K562 (cell line): ENCODE results near the gene RAB6A. TPM values are rescaled to one million over a fixed set of nuclear protein-coding genes. Genes with fewer than 3 reads are reported as not detected.

Source experiments
- CBX1 ChIP-seq: sonication (generic); IDR thresholded peaks from 2 replicates; pipeline ENCODE4 v1.6.1; 2016; ENCODE audit warnings: antibody characterized with exemption, low read depth, mild to moderate bottlenecking
- ELF2 ChIP-seq: fragments of 250-450 bp; sonication (Bioruptor Pico); IDR thresholded peaks from 2 replicates; pipeline ENCODE4 v1.5.0; 2021; ENCODE audit warnings: mild to moderate bottlenecking
- ELK3 ChIP-seq: fragments of 450-650 bp; formaldehyde crosslinking; IDR thresholded peaks from 2 replicates; pipeline ENCODE4 v1.4.0; 2020; ENCODE audit warnings: mild to moderate bottlenecking
- GABPA ChIP-seq: fragments of 200-800 bp; sonication (Bioruptor generic); conservative IDR thresholded peaks from 2 replicates; pipeline ENCODE4 v1.6.1; 2016; ENCODE audit warnings: low read depth, missing genetic modification characterization, missing compliant biosample characterization
- GATAD2A ChIP-seq: fragments of 450-650 bp; IDR thresholded peaks from 2 replicates; pipeline ENCODE4 v1.6.1; 2017
- HBP1 ChIP-seq: fragments of 450-650 bp; formaldehyde crosslinking; IDR thresholded peaks from 2 replicates; pipeline ENCODE4 v1.4.0; 2022; ENCODE audit warnings: missing genetic modification characterization
- HCFC1 ChIP-seq: IDR thresholded peaks from 2 replicates; pipeline ENCODE4 v1.6.1; 2012; ENCODE audit warnings: low read depth, low read length, improper control_type of control experiment
- ID3 ChIP-seq, 2 experiments: fragments of 250-450 bp in 1 of 2; fragments of 450-650 bp in 1 of 2; sonication (Bioruptor Pico) in 1 of 2; IDR thresholded peaks; 2 replicates each; pipeline versions ENCODE4 v1.6.1 to v1.8.0; 2016 to 2021; ENCODE audit warnings: mild to moderate bottlenecking in 2 of 2, moderate library complexity in 2 of 2, missing compliant biosample characterization in 1 of 2, missing genetic modification characterization in 1 of 2
- NCOA6 ChIP-seq: fragments of 450-650 bp; IDR thresholded peaks from 2 replicates; pipeline ENCODE4 v1.6.1; 2017; ENCODE audit warnings: mild to moderate bottlenecking
- RBM39 ChIP-seq: fragments of 200-400 bp; formaldehyde crosslinking; optimal IDR thresholded peaks from 2 replicates; pipeline ENCODE3; 2018; ENCODE audit warnings: low read depth, low read length
- SFPQ ChIP-seq: fragments of 200-400 bp; formaldehyde crosslinking; IDR thresholded peaks from 2 replicates; pipeline ENCODE4 v1.6.1; 2017; ENCODE audit warnings: mild to moderate bottlenecking, low read depth, low read length, moderate library complexity
- SUPT5H ChIP-seq: fragments of 450-650 bp; IDR thresholded peaks from 2 replicates; pipeline ENCODE4 v1.6.1; 2016
- THRAP3 ChIP-seq: fragments of 450-650 bp; IDR thresholded peaks from 2 replicates; pipeline ENCODE4 v1.6.1; 2016; ENCODE audit warnings: mild to moderate bottlenecking, inconsistent platforms, borderline replicate concordance
- THRB ChIP-seq: fragments of 450-650 bp; formaldehyde crosslinking; conservative IDR thresholded peaks from 2 replicates; pipeline ENCODE4 v1.4.0; 2022; ENCODE audit warnings: mild to moderate bottlenecking, missing genetic modification characterization
- YBX1 ChIP-seq: fragments of 450-650 bp; IDR thresholded peaks from 2 replicates; pipeline ENCODE4 v1.7.1; 2016; ENCODE audit warnings: mild to moderate bottlenecking
- ZHX1 ChIP-seq: fragments of 150-350 bp; conservative IDR thresholded peaks from 2 replicates; pipeline ENCODE4 v1.6.1; 2014; ENCODE audit warnings: low read length
- ZNF143 ChIP-seq: sonication (generic); formaldehyde crosslinking; IDR thresholded peaks from 2 replicates; pipeline ENCODE4 v1.9.0; 2022; ENCODE audit warnings: mild to moderate bottlenecking, missing genetic modification reagents
- ZNF347 ChIP-seq: fragments of 450-650 bp; formaldehyde crosslinking; IDR thresholded peaks from 2 replicates; pipeline ENCODE4 v1.4.0; 2020; ENCODE audit warnings: low read depth, mild to moderate bottlenecking, moderate library complexity
- polyA plus RNA-seq, 8 experiments: library from polyadenylated mRNA; depleted of rRNA in 4 of 8; stranded (reverse) in 5 of 8; unstranded in 3 of 8; fragments of >200 nt; fragmentation: Nextera tagmentation in 2 of 8; fragmentation: Illumina TruSeq in 1 of 8; extraction: Ambion mirVana in 2 of 8; extraction: Trizol in 1 of 8; gene quantifications; 2 replicates each; pipeline versions ENCODE4 v1.2.1 to v1.2.3, GENCODE V29; 2011 to 2014; ENCODE audit warnings: inconsistent platforms in 1 of 8, missing spikeins in 1 of 8
- total RNA-seq, 7 experiments: library from RNA; depleted of rRNA in 6 of 7; stranded (reverse); fragments of >200 nt in 6 of 7; fragmentation: Illumina TruSeq in 2 of 7; extraction: Trizol in 2 of 7; gene quantifications; 2 replicates each; pipeline versions ENCODE4 v1.2.1 to v1.2.3, GENCODE V29; 2011 to 2021; ENCODE audit warnings: low replicate concordance in 1 of 7

Gene RAB6A
- total and polyA plus RNA-seq, 9 of the 15 experiments (the other 6 are each of a cell fraction or from before 2014, with no cell fraction given), result 14.0 to 95.3 (median 45.4) TPM

- TF ChIP-seq NCOA6 (no peak), RBM39 (no peak), GATAD2A (no peak), HBP1 (CRISPR knock-in tag) (no peak), ID3 (CRISPR knock-in tag; IDR thresholded peaks at IDR 0.05) (no peak), ID3 (tag; IDR thresholded peaks at IDR 0.05) (no peak; the same call in 1 of the 2 replicates), ELF2 (CRISPR knock-in tag) (no peak), ELK3 (CRISPR knock-in tag) (no peak), ZNF143 (CRISPR knock-in tag) (no peak), ZHX1 (no peak; the same call in 1 of the 2 replicates), ZNF347 (CRISPR knock-in tag) (no peak), SFPQ (no peak), THRB (no peak), CBX1 (no peak), HCFC1 (peak; percentile 88), SUPT5H (peak; percentile 76), GABPA (tag) (peak; percentile 69), YBX1 (no peak), THRAP3 (no peak)
These were observed 18.4 kb upstream of the RAB6A start (continued) for GRCh38 chr11:73779084-73779902.
